Activated CD4-positive, CD25-positive, alpha-beta regulatory T cell treated with anti-CD3 and anti-CD28 coated beads, Interleukin-2, amount 50 U/mL, for 24 hours (primary cell): ENCODE data around the gene HS3ST2.
"Not testable (repeated sequence)": the region's sequence is repeated elsewhere in the genome, so short reads cannot be mapped to it uniquely, and the experiment has no call there.

Experiments
- ATAC-seq, 2 donors: fragments of 150-1000 bp; cut with Tn5 transposase; one replicate each; pipeline ENCODE4 v1.10.0; 2021; ENCODE audit warnings: mild to moderate bottlenecking in 1 of 2, moderate library complexity in 1 of 2

Gene HS3ST2

DNA sequence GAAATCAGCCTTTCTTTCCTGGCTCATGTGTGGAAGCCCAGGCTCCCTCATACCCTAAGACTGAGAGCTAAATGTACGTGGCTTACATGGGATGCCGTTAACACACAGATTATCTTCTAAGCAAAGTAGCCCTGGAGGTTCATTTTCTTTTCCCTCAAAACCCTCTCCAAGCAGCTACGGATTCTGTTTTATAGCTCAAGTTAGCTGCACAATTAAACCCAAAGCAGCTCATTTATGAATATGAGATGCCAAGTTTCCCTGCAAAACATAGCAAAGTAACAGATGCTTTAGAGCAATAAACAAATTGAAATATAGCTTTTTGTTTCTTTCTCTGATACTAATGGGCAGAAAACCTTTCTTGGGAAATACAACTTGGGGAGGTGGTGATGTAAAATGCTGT lies 72.0 kb downstream of the HS3ST2 start:
- no peak for ATAC-seq

DNA sequence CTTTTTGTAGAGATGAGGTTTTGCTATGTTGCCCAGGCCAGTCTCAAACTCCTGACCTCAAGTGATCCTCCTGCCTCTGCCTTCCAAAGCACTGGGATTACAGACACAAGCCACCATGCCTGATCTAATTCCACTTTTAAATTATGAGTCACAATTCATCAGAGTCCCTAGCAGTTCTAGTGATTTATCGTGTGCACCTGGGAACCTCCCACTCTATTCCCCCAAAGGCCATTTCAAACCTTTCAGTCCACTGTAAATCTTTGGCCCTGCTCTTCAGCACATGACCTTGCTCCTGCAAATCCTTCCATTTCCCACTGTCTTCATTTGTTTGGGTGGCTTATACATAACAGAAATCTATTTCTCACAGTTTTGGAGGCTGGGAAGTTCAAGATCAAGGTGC lies 73.0 kb downstream of the HS3ST2 start:
- ATAC-seq, result no peak

DNA sequence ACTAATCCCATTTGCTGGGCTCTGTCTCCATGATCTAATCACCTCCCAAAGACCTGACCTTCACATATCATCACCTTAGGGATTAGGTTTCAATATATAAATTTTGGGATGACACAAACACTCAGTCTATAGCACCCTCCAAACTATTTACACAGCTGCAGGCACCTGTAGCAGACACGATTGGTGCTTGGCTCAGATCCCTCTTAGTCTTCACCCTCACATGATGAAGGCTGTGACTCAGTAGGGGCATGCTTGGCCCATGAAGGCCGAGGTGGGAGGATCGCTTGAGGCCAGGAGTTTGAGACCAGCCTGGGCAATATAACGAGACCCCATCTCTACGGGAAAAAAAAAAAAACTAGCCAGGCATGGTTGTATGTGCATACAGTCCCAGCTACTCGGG lies 73.5 kb downstream of the HS3ST2 start:
- no peak for ATAC-seq

GRCh38 chr16:22888791-22889190 lies 74.8 kb downstream of the HS3ST2 start:
- no peak for ATAC-seq

GRCh38 chr16:22890976-22891375 lies 77.0 kb downstream of the HS3ST2 start:
- ATAC-seq, result no peak

GRCh38 chr16:22897184-22897583 lies 83.2 kb downstream of the HS3ST2 start:
- no peak for ATAC-seq

GRCh38 chr16:22898131-22898530 lies 84.2 kb downstream of the HS3ST2 start:
- ATAC-seq, result no peak

GRCh38 chr16:22898874-22899348 lies 84.9 kb downstream of the HS3ST2 start:
- ATAC-seq, result no peak

DNA sequence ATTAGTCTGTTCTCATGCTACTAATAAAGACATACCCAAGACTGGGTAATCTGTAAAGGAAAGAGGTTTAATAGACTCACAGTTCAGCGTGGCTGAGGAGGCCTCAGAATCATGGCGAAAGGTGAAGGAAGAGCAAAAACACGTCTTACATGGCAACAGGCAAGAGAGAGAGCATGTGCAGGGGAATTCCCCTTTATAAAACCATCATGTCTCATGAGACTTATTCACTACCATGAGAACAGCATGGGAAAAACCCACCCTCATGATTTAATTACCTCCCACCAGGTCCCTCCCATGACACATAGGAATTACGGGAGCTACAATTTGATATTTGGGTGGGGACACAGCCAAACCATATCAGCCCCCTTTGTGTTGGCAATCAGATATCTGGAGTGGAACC lies 85.6 kb downstream of the HS3ST2 start:
- ATAC-seq, result not testable (repeated sequence)

- ATAC-seq, result no peak
Measured at GRCh38 chr16:22900863-22901262, 86.9 kb downstream of the HS3ST2 start.

DNA sequence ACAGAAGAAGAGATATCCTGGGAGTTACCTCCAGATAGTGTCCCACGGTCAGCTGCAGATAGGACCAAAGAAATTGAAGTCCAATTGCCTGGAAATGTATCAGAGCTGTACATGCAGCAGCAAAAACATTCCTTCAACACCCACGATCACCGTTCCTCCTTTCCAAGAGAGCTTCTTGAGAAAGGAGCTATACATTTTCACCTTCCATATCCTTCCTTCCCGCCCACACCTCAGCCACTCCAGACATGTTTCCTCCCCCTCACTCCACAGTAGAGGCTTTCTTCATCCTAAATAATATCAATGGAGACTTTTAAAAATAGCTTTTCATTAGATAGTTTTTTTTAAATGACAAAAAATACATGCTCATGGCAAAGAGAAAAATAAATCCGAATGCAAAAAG lies 87.6 kb downstream of the HS3ST2 start:
- no peak for ATAC-seq

DNA sequence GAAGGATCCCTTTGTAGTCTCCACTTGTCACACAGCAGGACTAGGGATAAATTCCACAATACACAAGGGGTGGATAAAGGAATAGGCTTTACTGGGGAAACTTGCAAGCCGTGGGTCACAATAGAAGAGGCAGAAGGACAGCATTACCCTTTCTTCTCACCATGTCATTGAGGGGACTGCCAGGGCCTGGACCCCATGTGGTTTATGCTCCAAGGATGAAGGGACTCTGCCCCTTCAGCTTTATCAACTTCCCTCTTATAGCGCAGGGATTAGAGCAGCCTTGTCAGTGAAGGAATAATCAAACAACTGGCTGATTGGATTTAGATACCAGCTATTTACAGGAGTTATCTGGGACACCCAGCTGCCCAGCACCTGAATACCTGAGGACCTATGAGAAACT lies 89.8 kb downstream of the HS3ST2 start:
- ATAC-seq, result no peak

GRCh38 chr16:22912654-22913053 lies 98.7 kb downstream of the HS3ST2 start:
- no peak for ATAC-seq

- ATAC-seq, result no peak
Measured at GRCh38 chr16:22915003-22915402, 101.0 kb downstream of the HS3ST2 start.

DNA sequence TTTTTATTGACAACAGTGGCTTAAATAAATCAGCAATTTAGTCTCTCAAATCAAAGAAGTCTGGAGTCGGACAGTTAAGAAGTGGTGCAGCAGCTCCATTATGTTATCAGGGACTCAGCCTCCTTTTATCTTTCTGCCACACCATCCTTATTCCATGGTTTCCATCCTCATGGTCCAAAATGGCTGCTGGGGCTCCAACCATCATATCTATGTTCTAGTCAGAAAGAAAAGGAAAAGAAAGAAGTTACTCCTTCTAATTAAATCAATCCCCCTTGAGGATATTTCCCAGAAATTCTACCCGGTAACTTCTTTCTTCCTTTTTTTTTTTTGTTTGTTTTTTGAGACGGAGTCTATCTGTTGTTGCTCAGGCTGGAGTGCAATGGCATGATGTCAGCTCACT lies 109.5 kb downstream of the HS3ST2 start:
- ATAC-seq, result no peak

- ATAC-seq, result no peak
Measured at GRCh38 chr16:22924492-22924891, 110.5 kb downstream of the HS3ST2 start.

GRCh38 chr16:22926105-22926751 lies 112.3 kb downstream of the HS3ST2 start:
- ATAC-seq, result no peak

DNA sequence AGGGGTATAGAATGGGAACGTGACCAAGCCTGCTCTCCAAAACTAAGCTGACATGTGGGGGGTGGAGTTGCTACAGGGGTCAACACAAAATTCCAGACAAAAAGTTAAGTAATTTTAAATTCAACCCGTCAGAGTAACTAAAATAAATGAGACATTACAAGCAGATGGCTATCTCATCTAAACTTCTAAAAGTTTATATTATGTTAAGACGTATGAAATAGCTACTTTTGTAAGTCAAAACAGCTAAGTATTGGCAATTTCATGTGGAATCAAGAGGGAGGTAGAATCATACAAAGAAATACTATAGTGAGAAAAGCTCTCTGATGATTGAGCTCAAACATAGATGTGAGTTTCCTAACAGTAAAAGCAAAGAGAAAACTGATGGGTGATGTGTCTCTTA lies 113.3 kb downstream of the HS3ST2 start:
- no peak for ATAC-seq

- no peak for ATAC-seq
Measured at GRCh38 chr16:22928882-22929435, 115.0 kb downstream of the HS3ST2 start.

DNA sequence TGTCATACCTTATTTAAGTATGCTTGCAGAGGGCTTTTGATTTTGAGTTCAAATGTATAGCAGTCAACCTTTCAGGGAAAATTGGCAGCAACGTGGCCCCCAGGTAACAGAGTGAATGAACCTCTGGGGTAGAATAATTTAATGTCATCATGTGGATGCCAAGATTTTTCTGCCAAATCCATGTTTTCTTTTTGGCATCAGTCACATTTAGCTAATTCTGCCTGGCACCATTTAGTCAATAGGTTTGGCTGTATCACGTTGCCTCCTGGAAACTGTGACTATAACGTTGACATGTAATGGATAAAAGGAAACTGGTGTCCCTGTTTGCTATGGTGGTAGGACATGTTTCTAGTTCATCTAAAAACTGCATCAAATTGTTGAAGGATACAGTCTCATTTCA lies 115.5 kb downstream of the HS3ST2 start:
- no peak for ATAC-seq

DNA sequence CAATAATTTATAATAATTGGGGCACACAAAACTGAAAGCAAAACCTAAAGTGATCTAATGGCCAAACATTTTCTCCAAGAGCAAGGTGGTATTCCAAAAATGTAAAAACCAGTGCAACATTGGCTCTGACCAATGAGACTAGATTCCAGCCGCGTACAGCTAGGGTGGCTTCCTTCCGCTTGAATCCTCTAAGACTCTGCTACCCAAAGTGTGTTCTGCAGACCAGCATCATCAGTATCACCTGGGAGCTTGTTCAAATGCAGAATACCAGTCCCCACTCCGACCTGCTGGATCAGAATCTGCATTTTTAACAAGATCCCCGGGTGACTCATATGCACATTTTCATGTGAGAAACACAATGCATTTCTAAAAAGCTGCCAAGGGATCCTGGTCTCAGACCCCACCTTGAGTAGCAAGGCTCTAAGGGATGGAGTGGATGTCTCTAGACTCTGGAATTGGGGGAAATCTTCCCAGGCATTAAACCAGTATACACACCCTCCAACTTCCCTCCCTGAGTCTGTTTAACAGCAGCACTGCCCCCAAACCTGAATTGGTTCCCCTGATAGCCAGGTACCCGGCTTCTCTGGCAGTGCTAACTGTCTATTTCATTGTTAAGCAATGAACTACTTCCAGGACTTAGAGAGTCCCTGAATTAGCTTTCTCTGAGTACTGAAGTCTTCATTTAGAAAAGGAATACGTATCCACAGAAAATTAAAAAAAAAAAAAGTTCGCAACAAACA lies 118.2 kb downstream of the HS3ST2 start:
- ATAC-seq, result no peak

GRCh38 chr16:22933173-22933572 lies 119.2 kb downstream of the HS3ST2 start:
- ATAC-seq, result no peak

DNA sequence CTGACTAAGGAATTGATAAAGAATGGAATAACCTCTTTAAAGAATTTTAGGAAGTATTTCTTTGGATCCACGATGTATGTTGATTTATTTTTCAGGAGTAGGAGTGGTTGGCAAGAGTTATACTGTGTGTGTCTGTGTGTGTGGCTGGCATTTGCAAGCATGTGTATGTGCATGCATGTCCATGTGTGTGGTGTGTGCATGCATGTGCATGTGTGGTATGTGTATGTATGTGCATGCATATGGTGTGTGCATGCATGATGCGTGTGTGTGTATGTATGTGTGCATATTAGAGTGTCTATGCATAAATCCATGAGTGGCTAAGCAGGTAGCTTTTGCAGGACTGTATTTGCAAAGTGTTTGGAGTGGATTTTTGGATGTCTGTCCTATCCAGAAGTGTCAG lies 120.8 kb downstream of the HS3ST2 start:
- ATAC-seq, result no peak

GRCh38 chr16:22937169-22937568 lies 123.2 kb downstream of the HS3ST2 start:
- ATAC-seq, result no peak
